HG02970 (cell line): ENCODE results near the gene HPX.
A peak's percentile ranks its signal among the peaks of the same experiment; 100 is the strongest.

Experiments used
- ATAC-seq: cut with Tn5 transposase; IDR thresholded peaks from one replicate; pipeline ENCODE4 v1.9.1; 2021; ENCODE audit warnings: mild to moderate bottlenecking, moderate library complexity, moderate number of reproducible peaks; ENCODE audit not compliant: unreplicated experiment, low FRiP score

HPX gene

DNA sequence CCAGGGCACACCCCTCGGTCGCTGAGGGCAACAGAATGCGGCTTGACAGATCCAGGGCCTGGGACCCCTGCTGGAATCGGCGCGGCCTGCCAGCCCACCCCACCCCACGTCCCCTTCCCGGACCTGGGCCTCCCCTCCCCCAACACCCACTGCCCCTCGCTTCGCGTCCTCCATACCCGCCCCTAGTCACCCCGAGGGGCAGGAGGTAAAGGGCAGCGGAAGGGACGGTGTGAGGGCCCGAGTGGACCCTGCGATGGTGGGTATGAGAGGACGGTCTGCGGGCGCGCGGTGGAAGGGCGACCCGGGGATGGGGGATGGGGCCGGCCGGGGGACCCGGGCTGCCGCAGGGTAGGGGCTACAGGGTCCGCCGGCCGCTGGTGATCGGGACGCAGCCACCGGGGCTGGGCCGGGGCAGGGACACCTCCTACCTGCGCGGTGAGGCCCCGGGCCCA, 22.2 kb downstream of the HPX start:
- no peak for ATAC-seq

DNA sequence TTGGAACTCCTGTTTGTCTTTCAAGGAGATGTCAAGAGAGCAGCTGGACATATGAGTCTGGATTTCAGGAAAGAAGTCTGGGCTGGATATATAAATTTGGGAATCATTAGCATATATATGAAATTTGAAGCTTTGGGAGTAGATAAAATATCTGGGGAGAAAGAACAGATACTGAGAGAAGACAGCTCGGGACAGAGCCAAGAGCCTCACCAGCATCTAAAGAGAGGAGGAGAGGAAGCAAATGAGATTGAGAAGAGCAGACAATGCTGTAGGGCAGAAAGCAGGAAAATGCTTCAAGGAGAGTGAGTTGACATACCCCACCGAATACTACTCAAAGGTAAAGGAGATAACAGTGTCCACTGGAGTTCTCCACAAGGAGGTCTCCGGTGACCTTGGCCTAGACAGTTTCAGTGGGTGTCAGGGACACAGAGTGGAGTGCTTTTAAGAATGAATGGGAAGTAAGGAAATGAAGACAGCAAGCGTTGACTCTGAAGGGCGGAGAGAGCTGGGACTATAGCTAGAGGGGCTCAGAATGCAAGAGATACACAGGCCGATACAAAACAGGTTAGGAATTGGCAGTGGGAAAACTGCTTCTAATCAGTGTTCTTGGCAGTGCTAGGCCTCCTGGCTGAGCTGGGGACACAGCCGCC, 22.8 kb downstream of the HPX start:
- ATAC-seq, result no peak

DNA sequence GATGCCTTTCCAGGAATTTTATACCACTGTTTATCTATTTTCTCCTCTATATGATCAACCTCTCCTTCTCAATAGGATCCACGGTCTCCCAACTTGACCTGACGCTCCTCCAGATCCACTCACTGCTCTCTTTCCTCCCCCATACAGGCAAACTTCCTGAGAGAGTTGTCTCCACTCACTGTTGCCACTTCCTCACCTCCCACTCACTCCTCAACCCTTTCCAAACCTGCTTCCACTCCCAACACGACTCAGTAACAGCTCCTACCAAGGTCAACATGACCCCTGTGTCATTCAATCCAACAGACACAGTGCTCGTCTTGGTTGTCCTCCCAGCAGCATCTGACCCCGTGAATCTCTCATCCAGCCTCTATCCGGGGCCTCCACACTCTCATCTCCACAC, 25.0 kb downstream of the HPX start:
- ATAC-seq, result no peak

DNA sequence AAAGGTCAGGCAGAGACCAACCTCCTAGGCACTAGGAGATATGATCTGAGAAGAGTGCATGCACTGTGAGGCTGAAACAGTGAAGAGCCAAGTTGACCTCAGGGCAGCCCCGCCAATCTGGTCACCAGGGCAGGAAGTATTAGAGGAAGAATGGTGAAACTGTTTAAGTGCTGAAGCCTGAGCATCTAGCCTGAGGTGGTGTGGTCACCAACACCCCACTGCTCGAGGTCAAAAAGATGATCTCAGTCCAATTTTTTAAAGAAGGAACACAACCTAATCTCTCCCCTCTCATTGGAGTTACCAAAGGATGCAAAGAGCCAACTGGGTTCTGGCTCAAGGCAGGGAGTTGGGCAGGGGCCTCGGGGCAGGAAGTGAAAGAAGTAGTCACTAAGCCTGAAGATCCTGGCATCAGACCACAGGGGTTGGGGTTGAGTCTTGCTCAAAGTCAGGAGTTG, 25.9 kb downstream of the HPX start:
- no peak for ATAC-seq

DNA sequence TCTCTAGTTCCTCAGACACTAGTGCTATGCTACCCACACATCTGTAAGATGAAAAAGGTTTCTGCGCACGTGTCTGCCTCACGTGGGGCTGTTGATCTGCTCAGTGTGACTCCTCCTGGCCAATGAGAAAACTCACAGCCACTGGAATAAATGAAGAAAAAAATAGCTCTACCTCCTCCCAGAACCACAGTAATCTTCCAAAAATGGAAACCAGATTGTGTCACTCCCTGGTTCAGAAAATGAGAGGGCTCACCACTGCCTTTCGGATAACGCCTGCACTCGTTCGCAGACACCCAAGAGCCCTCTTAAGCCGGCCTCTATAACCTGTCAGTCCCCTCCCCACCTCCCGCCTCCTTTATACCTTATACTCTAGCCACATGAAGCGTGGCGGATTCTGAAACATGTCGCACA, 27.0 kb downstream of the HPX start:
- no peak for ATAC-seq

DNA sequence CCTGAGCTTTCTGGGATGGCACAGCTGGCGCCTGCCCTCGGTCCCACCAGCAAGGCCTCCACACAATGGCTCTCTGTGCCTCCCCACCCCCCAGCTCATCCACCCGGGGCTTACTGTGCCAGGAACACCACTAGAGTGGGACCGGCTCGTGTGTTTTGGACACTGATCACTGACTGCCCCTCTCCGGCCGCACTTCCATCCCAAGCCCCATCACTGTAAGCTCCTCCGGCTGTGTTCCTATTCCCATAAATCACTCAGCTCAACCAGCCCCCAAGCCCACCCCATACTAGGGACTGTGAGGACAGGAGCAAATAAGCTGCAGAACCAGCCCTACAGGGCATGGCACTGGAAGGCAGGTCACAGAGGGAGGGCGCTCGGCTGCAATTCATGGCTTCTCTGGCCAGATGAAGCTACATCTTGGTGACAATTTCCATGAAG, 29.2 kb downstream of the HPX start:
- no peak for ATAC-seq

DNA sequence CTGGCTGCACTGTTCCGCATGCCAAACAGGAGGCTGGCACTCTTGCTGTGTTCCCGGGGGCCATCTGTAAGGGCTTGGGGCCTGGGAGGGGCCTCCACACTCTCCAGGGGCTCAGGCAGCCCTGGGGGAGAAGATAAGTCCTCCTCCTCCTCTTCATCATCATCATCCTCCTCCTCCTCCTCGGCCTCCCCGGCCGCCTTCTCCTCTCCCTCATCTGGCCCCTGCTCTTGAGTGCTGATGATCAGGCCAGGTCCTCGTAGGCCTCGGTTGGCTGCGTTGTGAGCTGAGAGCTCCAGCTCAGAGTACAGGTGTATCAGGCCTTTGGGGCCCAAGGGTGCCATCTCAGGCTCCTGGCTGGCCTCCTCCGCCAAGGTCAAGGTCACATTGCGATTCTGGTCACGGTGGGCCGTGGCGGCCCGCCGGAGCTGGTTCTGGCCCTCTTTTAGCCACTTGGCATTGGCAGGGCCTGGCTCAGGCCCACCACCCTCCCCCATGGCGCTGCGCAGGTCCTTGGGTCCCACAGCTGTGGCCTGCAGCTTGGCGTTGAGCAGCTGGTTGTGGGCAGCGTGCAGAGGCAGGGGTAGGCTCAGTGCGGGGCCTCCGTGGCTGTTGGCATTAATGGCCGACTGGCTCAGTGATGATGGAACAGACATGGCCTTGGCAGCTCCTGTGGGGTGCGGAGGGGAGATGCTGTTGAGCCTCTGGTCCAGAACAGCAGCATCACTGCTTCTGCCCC, 29.9 kb downstream of the HPX start:
- no peak for ATAC-seq

DNA sequence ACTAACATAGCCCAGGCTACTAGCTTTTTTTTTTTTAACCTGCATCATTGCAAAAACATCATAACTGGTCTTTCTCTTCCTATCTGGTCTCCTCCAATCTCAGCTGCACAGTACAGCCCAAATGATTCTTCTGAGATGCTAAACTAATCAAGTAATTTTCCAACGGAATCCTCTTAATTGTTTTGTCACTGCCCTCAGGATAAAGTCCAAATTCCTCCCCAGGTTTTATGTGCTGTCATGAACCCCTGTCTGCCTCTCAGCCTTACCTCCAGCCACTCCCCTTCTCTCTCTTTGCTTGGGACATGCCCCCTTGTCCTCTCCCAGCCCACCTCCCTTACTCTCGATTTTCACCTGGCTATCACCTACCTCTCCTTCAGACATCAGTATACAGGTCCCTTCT, 34.4 kb downstream of the HPX start:
- ATAC-seq, result no peak

DNA sequence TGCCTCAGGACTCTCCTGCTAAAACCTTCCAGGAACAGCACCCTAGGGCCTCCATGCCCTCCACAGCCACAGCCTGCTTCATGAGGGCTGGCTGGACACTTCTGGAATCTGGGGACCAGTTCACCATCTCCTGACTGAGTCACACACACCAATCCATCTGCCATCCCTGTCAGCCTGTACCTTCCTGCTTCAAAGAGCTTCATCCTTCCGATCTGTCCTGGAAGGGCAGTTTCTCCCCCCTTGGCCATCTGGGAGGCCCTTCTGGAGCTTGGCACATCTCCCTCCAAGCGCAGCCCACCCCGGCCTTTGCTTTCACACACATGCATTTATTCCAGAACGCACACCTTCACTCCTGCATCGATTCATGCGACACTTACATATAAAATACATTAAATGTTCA, 34.9 kb downstream of the HPX start:
- ATAC-seq, result no peak

DNA sequence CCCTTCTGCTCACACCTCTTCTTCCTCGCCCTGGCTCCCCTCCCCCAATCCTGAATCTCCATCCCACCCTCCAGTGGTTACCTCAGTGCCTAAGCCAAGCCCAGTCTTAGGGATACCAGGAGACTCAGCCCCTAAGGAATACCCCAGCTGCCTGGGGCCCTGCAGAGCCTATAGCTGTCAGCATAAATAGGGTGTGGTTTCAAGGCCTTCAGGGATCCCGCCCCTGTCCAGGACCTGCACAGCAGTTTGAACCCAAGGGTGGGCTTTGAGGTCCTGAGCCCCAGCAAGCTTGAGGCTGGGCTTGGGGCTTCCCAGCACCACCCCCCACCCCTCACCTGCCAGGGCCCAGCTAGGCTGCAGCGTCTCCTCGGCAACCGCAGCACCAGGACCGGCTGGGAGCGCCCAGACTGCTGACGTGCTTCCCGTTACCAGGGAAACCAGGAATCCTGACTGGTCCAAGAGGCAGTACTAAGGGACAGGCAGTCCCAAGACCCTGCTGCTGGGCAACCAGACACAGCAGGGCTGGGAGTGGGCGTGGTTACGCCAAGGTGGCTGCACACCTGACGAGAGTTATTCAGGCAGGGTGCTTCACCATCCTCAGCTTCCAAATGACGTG, 35.6 kb downstream of the HPX start:
- ATAC-seq, result no peak

DNA sequence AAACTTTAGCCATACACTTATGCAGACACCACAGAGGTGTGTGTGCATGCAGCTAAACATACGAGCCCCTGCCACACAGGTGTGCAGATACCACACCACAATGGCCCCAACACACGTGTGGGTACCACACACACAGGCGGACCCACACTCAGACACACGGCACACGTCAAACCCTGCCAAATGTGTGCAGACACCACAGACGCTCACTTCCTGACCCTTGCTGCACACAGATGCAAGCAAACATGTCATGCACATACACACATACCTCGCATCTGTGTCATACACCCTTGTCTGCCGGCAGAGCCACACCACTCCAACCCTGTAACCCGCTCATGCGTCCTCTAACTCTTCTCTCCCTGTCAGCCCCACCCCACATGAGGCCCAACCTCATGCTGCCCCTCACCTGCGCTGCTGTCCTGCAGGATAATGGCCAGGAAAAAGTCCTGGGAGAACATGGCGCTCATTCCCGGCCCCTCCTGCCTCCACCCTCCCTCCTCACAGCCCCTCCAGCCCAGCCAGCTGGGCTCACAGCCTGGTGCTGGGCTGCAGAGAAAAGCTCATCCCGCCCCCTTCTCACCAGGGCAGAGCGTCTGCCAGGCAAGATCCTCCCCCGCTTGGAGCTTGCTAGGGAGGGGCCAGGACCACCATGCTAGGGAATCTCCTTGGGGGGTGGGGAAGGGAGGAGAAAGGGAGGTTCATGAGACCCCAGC, 36.3 kb downstream of the HPX start:
- no peak for ATAC-seq

DNA sequence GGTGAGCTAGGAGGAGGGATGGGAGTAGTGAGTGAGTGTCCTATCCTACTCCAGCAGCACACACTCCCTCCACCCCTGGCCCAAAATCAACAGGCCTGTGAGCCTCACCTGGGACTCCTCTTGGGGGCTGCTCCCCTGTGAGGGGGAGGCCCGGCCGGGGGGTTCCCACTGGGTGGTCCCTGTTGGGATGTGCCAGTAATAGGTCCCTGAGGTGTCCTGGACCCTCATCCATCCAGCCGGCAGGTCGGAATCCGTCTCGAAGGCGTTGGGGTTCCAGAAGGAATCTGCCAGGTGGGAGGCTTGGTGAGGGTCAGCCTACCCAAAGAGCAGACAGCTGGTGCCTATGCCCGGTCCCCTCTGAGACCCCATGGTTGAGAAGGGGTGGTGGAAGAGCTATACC, 37.2 kb downstream of the HPX start:
- ATAC-seq, result no peak

DNA sequence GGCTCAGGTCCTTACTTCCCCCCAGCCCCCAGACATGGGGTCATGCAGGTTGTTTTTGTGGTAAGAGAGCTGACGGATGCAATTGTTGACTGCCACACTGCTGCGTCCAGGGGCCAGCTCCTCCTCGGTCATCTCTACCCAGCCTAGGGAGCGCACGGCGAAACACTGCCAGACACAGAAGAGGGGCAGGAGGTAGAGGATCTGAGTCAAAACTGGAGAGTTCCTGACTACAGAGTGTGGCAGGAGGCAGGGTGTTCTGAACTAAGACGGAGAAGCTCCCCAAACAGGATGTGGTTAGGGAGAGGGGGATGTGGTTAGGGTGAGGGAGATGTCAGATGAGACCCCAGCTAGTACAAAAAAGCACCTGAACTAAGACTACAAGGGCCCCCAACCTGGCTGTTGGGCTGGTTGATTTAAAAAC, 38.2 kb downstream of the HPX start:
- peak; percentile 61 for ATAC-seq

DNA sequence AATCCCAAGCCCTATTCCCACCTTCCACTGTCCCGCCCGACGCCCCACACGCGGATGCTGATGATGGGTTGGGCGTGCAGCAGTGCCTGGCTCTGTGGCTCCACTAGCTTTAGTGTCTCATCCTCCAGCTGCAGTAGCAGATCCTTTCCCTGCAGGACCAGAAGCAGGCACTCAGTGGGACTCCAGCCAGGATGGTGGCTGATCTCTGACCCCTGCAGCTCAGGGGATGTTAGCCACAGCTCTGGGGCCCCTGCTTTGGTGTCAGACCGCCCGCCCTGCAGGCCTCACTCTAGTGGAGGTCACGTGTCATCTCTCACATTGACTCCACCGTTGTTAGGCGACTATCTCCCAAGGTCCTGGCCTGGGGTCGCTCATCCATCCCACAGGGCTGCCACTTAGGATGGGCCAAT, 38.7 kb downstream of the HPX start:
- peak; percentile 12 for ATAC-seq

DNA sequence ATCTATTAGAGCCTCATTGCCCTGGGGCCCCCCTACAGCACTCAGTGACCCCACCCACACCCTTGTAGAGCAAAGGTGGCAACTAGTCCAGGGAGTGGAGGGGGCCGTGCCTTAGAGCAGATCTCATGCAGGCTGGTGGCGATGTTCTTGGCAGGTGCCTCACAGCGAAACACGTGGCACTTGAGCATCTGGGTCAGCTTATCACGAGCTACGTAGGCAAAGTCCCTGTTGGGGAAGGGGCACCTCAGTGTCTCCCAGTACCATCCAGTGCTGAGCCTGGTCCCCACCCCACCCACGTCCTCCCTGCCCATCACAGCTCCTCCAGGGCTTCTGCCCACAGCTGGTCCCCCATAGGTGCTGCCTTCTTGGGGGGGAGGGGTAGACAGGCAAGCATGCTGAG, 39.3 kb downstream of the HPX start:
- ATAC-seq, result no peak

DNA sequence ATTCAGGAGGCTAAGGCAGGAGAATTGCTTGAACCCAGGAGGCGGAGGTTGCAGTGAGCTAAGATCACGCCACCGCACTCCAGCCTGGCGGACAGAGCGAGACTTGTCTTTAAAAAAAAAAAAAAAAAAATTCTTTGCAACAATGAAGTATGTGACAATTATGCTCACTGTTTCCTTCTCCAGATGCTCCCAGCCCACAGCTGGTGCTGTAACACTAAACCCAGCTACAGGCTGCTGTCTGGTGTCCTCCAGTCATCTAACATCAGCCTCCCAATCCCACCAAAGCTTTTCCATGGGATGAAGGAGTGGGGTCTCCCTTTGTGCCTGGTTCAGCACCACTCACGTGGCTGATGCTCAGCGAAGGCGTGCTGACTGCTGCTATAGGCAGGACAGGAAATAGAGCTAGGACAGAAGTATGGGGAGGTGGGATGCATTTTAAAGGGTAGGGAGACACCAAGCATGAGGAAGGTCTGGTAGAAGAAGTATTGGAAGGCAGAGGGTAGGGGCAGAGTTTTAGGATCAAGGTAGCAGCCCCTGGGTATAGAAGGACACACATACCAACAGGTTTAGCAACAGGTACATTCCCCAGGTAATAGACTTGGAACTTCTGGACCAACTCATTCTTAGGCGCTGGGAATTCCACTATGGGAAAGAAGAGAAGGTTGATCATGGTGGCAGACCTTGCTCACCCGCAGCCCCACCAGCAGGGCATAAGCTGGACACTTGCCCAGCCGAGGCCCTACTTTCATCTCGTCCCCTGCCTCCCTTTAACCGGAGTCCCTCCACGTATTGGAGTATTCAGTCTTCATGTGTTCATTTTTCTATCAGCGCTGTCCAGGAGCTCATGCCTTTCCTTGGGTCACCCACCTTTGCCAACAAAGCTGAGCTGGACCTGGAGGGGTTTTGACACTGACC, 40.1 kb downstream of the HPX start:
- ATAC-seq, result no peak

DNA sequence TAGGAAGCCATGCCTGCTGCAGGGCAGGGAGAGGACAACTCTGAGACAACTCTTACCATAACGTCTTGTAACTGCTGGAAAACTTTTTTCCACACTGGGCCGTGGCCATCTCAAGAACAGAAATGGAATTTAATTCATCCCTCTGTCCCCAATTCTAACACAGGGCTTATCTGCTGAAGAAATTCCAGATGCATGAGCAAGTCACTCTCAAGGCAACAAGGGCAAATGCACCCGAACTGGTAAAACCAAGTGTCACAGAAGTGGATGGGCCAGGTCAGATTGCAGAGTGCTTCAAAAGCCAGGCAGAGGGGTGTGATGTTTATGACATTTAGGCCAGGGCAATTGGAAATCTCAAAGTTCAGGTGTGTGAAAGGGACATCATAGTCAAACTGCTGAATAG, 43.2 kb downstream of the HPX start:
- no peak for ATAC-seq

DNA sequence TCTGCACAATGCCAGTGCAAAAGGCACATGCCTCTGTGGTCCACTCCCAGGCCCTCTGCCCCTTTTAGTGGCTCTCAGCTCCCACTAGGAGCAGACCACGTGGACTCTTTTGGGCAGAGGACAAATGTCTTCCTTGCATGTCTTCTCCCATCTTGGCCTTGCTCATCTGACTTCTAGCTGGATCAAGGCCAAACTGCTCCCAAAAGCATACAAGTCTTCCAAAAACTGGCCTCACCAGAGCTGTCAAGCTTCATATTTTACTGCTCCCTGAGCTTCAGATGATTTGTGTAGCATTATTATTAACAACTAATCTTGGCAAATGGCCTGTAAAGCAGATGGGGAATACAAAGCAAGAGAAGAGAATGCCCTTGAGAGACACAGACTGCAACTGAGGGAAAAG, 43.6 kb downstream of the HPX start:
- no peak for ATAC-seq

DNA sequence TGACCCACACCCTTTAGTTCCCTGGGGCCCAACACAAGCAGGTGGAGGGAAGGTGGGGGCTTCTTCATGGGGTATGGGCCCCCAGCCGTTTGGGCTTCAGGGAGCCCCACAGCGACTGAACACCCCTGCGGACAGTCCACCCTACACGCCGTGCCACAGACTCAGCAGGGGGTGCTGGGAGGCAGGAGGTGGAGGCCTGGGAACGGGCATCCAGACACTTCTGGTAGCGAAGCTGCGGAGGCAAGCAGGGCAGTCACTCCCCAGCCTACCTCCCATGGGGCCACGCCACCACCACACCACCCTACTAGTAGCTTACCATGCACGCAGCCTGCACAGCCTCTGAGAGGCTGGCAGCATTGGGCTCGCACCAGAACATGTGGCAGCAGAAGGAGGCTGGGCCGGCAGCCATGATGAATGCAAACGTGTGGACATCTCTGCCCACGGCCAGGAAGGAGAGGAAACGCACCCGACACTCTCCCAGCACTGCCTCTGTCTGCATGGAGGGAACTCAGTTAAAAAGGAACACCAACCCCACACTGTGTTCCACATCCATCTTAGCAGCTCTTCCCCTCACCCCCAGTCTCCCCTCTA, 45.2 kb downstream of the HPX start:
- ATAC-seq, result no peak
